ENCODE measurements around the gene BCKDHB.

BCKDHB gene

DNA sequence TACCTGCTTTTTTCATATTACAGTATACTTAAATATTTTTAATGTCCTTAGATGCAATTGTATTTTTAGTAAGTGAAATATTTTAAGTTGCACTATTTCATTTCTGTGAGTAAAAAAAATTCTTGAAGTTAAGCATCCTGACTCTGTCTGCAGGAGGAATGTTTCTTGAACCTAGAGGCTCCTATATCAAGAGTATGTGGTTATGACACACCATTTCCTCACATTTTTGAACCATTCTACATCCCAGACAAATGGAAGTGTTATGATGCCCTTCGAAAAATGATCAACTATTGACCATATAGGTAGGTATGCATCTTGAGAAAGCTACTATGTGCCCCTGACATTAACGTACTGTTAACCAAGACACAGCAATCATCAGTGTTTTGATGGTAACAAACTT, 237.0 kb downstream of the BCKDHB start:
- Histone ChIP-seq H3K9me3 (no peaks in the 10 kb centered on the region), H3K27ac (no peak overlapping the region), H3K4me3 (no peak overlapping the region), H3K4me1 (peaks cover 0 to 22% (median 8%) of the 10 kb centered on the region in 4 donors), H3K27me3 (no peaks in the 10 kb centered on the region), H3K36me3 (no peaks in the 10 kb centered on the region)
- no peak for DNase-seq
- intact Hi-C loops (cut with DNase I; ENCODE audit: low total_unique reads): no loop called here
- TF ChIP-seq, protein P1, sequence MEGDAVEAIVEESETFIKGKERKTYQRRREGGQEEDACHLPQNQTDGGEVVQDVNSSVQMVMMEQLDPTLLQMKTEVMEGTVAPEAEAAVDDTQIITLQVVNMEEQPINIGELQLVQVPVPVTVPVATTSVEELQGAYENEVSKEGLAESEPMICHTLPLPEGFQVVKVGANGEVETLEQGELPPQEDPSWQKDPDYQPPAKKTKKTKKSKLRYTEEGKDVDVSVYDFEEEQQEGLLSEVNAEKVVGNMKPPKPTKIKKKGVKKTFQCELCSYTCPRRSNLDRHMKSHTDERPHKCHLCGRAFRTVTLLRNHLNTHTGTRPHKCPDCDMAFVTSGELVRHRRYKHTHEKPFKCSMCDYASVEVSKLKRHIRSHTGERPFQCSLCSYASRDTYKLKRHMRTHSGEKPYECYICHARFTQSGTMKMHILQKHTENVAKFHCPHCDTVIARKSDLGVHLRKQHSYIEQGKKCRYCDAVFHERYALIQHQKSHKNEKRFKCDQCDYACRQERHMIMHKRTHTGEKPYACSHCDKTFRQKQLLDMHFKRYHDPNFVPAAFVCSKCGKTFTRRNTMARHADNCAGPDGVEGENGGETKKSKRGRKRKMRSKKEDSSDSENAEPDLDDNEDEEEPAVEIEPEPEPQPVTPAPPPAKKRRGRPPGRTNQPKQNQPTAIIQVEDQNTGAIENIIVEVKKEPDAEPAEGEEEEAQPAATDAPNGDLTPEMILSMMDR (IDR thresholded peaks at IDR 0.05): no peak

DNA sequence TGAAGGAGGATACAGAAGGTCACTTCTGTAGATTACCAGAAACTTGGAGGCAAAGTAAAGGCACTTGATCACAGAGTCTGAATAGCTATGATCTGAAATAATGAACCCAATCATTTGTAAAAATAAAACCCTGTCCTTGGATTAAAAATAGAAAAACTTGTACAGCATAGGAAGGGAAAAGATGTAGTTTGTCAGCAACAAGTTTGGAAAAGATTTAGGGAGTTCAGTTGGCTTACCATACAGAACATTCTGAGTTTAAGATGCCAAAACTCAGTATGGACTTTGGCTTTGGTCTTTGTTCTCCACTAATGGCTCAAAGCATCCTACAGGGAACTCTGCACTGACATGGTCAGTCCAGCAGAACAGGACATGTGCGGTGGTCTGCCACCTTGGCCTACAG, 240.6 kb downstream of the BCKDHB start:
- H3K27me3 ChIP-seq: no peaks in the 10 kb centered on the region
- peaks cover 0 to 22% (median 8%) of the 10 kb centered on the region in 4 donors for H3K4me1 ChIP-seq
- H3K36me3 ChIP-seq: no peaks in the 10 kb centered on the region
- TF ChIP-seq, protein P1 (IDR thresholded peaks at IDR 0.05): no peak
- DNase-seq: no peak
- no peak overlapping the region for H3K4me3 ChIP-seq
- no peak overlapping the region for H3K27ac ChIP-seq
- intact Hi-C loops (cut with DNase I; ENCODE audit: low total_unique reads): no loop called here
- no peaks in the 10 kb centered on the region for H3K9me3 ChIP-seq

DNA sequence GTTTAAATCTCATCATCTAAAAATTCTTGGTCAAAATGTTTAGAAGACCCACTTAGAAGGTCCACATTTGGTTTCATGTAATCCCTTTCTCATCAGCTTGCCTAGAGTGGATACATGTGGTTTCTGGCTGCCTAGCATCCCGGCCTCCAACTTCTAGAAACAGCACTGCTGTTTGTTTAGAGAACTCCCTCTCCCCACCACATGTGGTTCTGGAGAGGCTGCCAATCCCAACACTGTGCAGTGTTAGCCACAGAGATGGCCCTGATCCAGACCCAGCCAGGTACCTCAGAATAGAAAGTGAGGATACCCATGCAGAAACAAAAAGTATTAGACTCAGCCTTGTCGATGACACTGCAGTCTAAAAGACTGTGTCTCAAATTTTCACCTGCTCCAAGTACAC, 241.8 kb downstream of the BCKDHB start:
- H3K36me3 ChIP-seq: no peaks in the 10 kb centered on the region
- no peak overlapping the region for H3K27ac ChIP-seq
- DNase-seq: no peak
- H3K4me3 ChIP-seq: no peak overlapping the region
- TF ChIP-seq, protein P1 (IDR thresholded peaks at IDR 0.05): no peak
- no peaks in the 10 kb centered on the region for H3K27me3 ChIP-seq
- peaks cover 0 to 22% (median 8%) of the 10 kb centered on the region in 4 donors for H3K4me1 ChIP-seq
- no peaks in the 10 kb centered on the region for H3K9me3 ChIP-seq
- intact Hi-C loops (cut with DNase I; ENCODE audit: low total_unique reads): no loop called here

DNA sequence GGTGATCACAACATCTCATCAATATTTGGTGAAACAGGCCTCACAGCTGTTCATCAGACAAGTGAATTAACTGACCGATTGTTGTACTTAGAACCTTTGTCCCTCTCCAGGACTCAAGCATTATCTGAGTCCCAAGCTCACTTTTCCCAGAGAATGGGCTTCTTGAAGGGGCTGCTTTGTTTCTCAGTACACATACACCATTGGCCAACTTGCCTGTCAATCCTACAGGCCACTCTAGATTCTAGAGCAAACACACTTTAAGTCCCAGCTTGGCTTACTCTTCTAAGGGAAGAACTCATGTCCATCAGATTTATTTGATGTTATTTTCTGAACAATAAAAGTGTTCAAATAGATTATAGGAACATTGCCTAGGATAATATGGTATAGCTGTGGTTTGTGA, 249.5 kb downstream of the BCKDHB start:
- H3K27ac ChIP-seq: no peak overlapping the region
- no peak for DNase-seq
- H3K27me3 ChIP-seq: no peaks in the 10 kb centered on the region
- H3K4me1 ChIP-seq: no peaks in the 10 kb centered on the region
- H3K36me3 ChIP-seq: no peaks in the 10 kb centered on the region
- intact Hi-C loops (cut with DNase I; ENCODE audit: low total_unique reads): no loop called here
- no peak overlapping the region for H3K4me3 ChIP-seq
- no peaks in the 10 kb centered on the region for H3K9me3 ChIP-seq
- TF ChIP-seq, protein P1 (IDR thresholded peaks at IDR 0.05): no peak

DNA sequence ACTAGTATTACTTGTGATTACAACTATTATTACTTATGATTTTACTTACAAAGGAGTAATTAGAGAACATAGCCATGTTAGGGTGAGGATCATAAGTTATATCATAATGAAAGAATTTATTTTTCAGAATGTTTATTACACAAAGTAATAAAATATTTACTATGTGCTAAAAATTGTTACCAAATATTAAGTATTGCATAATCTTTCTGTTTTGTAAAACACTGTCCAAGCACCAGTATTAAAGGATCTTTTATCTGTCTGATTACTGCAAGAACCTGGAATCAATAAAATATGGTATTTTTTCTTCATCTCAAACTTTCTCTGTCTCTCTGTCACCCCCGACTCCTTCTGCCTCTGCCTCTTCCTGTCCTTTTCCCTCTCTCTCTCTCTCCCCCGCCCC, 250.1 kb downstream of the BCKDHB start:
- H3K9me3 ChIP-seq: no peaks in the 10 kb centered on the region
- H3K4me3 ChIP-seq: no peak overlapping the region
- intact Hi-C loops (cut with DNase I; ENCODE audit: low total_unique reads): no loop called here
- TF ChIP-seq, protein P1 (IDR thresholded peaks at IDR 0.05): no peak
- H3K36me3 ChIP-seq: no peaks in the 10 kb centered on the region
- no peaks in the 10 kb centered on the region for H3K27me3 ChIP-seq
- no peak overlapping the region for H3K27ac ChIP-seq
- DNase-seq: no peak
- no peaks in the 10 kb centered on the region for H3K4me1 ChIP-seq

DNA sequence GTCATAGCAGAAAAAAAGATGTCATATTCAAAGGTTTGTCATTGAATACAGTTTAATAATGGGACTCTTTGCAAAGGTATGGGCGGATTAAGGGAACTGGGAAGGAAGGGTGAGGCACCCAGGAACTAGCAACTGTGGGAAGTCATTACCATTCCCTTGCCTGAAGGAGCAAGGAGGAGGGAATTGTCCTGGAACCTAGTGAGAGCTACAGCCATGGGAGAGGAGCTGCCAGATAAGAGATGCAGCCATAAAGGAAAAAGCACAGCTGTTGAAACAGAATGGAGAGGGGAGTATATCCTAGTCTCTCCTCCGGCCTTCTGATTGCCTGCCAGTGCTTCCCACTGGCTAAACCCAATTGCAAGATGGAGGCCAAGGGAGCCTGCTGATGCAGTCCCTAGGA, 250.6 kb downstream of the BCKDHB start:
- TF ChIP-seq, protein P1 (IDR thresholded peaks at IDR 0.05): no peak
- DNase-seq: no peak

More for the DNA sequence above, 250.6 kb downstream of the BCKDHB start:
- Histone ChIP-seq H3K4me1 (no peaks in the 10 kb centered on the region), H3K27ac (no peak overlapping the region), H3K4me3 (no peak overlapping the region), H3K27me3 (no peaks in the 10 kb centered on the region), H3K9me3 (no peaks in the 10 kb centered on the region), H3K36me3 (no peaks in the 10 kb centered on the region)
- intact Hi-C loops (cut with DNase I; ENCODE audit: low total_unique reads): no loop called here

Measured in tibial artery (tissue), 4 donors.